Occipital lobe (tissue), 2 donors: ENCODE measurements around the gene PRDM15. TPM values are rescaled to one million over a fixed set of nuclear protein-coding genes. Genes with fewer than 3 reads are reported as not detected.

Experiments used
- DNase-seq: peaks from one replicate; lab custom pipeline; 2025; lab: John Stamatoyannopoulos, UW
- total RNA-seq: library from RNA; depleted of rRNA; stranded (reverse); fragments of >200 nt; gene quantifications from one replicate; pipeline ENCODE4 v1.2.3, GENCODE V29; 2014

PRDM15 gene
- total RNA-seq, 1 donor from 2014 or later = 6.7 TPM

- no peak for DNase-seq
These were observed 98.7 kb downstream of the PRDM15 start for GRCh38 chr21:41780337-41781049.

- no peak for DNase-seq
These were observed 99.5 kb downstream of the PRDM15 start for GRCh38 chr21:41779659-41780058.

GRCh38 chr21:41778930-41779600 is 100.1 kb downstream of the PRDM15 start:
- DNase-seq = no peak

GRCh38 chr21:41777951-41778815 is 101.0 kb downstream of the PRDM15 start:
- peak; percentile 66 for DNase-seq

GRCh38 chr21:41776778-41777177 is 102.4 kb downstream of the PRDM15 start:
- DNase-seq = no peak

GRCh38 chr21:41775149-41775472 is 104.0 kb downstream of the PRDM15 start:
- no peak for DNase-seq

GRCh38 chr21:41774467-41775148 is 104.5 kb downstream of the PRDM15 start:
- no peak for DNase-seq

- DNase-seq = no peak
These were observed 106.6 kb downstream of the PRDM15 start for GRCh38 chr21:41772351-41773080.

- no peak for DNase-seq
These were observed 107.6 kb downstream of the PRDM15 start for GRCh38 chr21:41771625-41771945.

GRCh38 chr21:41770901-41771624 is 108.1 kb downstream of the PRDM15 start:
- no peak for DNase-seq

GRCh38 chr21:41769933-41770332 is 109.2 kb downstream of the PRDM15 start:
- no peak for DNase-seq

- DNase-seq = no peak
These were observed 109.6 kb downstream of the PRDM15 start for GRCh38 chr21:41769521-41769920.

- no peak for DNase-seq
These were observed 110.0 kb downstream of the PRDM15 start for GRCh38 chr21:41769111-41769510.

GRCh38 chr21:41768437-41769042 is 110.6 kb downstream of the PRDM15 start:
- DNase-seq = no peak

- no peak for DNase-seq
These were observed 111.3 kb downstream of the PRDM15 start for GRCh38 chr21:41767606-41768436.

GRCh38 chr21:41766883-41767605 is 112.1 kb downstream of the PRDM15 start, which contains the start of gene RIPK4:
TSS of gene RIPK4 (minus strand) at chr21:41767052. CDS start at chr21:41767041, 11 bp downstream.
- DNase-seq = no peak

- no peak for DNase-seq
These were observed 112.9 kb downstream of the PRDM15 start for GRCh38 chr21:41765973-41766882.
